HuH-7.5 (cell line): ENCODE results near the gene MPV17L2.
"Not testable (repeated sequence)": the region's sequence is repeated elsewhere in the genome, so short reads cannot be mapped to it uniquely, and the experiment has no call there.

Experiments
- DNase-seq: peaks from one replicate; pipeline ENCODE4 v3.0.0; 2011; ENCODE audit warnings: low spot score

The MPV17L2 gene

GRCh38 chr19:18193388-18194180 lies 566 bp downstream of the MPV17L2 start:
- no peak for DNase-seq

- DNase-seq: no peak
These were observed 1.1 kb downstream of the MPV17L2 start for GRCh38 chr19:18194181-18194530.

DNA sequence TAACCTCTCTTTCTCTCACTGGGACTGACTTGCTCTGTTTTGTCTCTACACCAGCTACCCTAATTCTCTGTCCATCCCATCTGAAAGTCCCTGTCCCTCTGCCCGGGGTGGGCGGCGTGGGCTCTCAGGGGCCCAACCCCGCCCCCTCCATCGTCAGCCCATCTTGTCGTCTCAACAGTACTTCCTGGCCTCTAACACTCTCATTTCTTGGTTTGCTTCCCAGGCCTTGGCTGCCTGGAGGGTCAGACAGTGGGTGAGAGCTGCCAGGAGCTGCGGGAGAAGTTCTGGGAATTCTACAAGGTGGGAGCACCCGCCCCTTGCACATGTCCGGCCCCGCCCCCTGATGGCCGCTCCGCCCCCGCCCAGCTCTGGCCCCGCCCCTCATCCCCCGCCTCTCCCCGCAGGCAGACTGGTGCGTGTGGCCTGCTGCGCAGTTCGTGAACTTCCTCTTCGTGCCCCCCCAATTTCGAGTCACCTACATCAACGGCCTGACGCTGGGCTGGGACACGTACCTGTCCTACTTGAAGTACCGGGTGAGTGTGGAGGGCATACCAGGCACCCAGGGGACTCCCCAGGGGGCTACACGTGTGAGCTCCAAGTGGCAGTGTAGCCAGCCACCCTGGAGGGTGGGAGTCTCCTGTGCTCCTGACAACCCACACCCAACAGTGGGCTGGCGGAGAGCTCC lies 1.7 kb downstream of the MPV17L2 start:
- DNase-seq: no peak

GRCh38 chr19:18196511-18196845 lies 3.5 kb downstream of the MPV17L2 start:
- DNase-seq: no peak

GRCh38 chr19:18197306-18197705 lies 4.3 kb downstream of the MPV17L2 start:
- no peak for DNase-seq

DNA sequence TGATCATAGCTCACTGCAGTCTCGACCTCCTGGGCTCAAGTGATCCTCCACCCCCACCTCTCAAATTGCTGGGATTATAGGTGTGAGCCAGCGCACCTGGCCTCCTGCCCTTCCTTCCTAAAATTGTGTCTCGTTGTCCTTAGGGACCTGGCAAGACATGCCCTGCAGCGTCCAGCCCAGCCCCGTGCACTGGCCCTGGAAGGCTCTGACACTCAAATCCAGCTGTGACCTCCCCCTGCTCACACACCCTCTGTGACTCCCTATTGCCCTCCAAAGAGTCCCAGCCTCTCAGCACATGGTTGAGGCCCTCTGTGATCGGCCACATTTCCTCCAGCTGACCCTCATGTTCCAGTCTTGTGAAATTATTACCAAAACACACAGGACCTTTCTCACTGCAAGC lies 4.9 kb downstream of the MPV17L2 start:
- no peak for DNase-seq

DNA sequence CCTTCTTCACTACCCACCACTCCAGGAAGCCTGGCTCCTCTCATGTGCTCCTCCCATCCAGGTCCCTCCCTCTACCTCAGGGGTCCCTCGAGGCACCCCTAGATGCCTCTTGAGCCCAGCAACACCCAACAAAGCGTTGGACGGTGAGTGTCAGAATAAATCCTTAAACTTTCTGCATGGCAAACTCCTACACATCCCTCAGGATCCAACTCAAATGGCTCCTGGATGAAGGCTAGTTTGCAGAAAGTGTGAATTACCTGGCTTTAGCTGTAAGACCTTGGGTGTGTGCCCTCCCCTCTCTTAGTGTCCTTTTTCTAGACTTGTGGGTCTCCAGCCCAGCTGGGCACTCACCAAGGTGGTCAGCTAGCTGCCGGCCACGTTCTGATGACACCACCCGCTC lies 5.4 kb downstream of the MPV17L2 start:
- no peak for DNase-seq

DNA sequence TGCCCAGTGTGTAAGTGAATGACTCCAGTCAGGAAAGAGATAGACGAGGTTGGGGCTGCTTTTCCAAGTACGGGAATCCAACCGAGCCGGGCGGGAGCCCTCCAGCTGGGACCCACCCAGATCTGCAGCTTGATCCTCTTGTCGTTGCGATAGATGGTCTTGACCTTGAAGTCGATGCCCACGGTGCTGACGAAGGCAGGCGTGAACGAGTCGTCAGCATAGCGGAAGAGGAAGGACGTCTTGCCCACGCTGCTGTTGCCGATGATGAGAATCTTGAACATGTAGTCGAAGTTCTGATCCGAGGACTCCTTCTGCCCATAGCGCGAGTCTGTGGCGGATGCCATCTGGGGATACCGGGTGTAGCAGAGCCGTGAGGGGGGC lies 9.4 kb downstream of the MPV17L2 start:
- no peak for DNase-seq

GRCh38 chr19:18202778-18203407 lies 9.9 kb downstream of the MPV17L2 start:
- DNase-seq: no peak

- no peak for DNase-seq
These were observed 10.4 kb downstream of the MPV17L2 start for GRCh38 chr19:18203408-18203862.

DNA sequence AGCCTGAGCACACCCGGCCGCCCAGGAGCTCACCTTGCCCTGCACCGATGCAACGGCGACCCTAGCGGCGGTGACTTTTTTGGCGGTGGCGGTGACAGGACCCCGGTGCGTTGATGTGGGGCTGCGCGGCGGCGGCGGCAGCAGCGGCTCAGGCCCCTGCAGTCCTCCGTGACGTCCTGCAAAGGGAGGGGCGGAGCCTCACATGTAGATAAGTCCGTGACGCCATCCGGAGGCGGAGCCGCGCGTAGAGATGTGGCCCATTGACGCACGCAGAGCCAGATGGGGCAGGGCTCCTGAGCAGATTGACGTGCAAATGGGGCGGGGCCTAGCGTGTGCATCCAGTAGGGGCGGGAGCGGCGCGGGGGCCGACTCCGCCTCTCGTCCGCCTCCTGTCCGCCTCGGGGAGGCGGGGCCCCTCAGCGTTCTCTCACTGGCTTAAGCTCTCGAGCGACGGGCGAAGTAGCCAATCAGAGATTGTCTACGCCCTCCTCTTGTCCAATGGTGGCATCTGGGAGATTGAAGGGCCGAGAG lies 10.9 kb downstream of the MPV17L2 start, which contains the start of gene RAB3A:
TSS of gene RAB3A (minus strand) at position 180 of the 531 bp plus-strand sequence. CDS start 1,302 bp downstream, outside the sequence.
- peak; percentile 99 for DNase-seq

GRCh38 chr19:18204394-18205199 lies 11.6 kb downstream of the MPV17L2 start:
- peak; percentile 67 for DNase-seq

DNA sequence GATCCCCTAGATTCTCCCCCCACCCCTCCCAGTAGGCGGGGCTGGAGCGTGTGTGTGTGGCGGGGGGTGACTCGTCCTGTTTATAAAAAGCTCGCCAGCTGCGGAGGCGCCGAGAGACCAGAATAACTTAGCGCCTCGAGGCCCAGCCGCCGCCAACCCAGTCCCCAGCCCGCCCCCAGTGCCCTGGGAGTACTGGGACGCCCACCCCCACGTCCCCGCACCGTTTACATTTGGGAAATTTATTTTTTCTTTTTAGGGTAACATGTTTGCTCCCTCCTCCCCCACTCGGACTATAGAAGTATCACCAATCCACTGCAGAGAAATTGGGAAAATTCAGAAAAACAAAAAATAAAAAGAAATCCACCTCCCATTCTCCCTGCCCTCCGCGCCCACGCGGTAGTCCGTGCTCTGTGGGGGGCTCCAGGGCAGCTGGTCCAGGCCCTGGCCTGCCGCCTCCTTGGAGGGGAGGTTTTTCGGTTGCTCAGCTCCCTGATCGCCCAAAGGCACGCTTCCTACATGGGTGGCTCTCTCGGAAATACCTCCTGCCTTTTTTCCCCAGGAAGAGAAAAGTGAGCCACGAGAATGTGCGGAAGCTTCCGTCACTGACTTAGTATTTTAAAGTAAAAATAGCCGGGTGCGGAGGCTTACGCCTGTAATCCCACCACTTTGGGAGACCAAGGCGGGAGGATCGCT lies 12.3 kb downstream of the MPV17L2 start:
- DNase-seq: no peak

DNA sequence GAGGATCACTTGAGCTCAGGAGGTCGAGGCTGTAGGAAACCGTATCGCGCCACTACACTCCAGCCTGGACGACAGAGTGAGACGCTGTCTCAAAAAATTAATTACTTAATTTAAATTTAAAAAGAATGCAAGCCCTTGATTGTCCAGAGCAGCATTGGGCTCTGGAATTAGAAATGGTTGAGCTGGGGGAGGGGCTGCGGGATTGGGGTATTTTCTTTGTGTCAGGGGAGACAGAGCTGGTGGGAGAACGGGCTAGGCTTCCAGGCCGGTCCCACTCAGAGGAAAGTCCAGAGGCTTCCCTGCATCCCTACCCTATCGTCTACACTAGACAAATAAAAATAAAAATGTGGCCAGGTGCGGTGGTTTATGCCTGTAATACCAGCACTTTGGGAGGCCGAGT lies 13.0 kb downstream of the MPV17L2 start:
- DNase-seq: no peak

GRCh38 chr19:18208098-18208951 lies 15.3 kb downstream of the MPV17L2 start:
- no peak for DNase-seq

- DNase-seq: not testable (repeated sequence)
These were observed 16.9 kb downstream of the MPV17L2 start for GRCh38 chr19:18209912-18210311.

DNA sequence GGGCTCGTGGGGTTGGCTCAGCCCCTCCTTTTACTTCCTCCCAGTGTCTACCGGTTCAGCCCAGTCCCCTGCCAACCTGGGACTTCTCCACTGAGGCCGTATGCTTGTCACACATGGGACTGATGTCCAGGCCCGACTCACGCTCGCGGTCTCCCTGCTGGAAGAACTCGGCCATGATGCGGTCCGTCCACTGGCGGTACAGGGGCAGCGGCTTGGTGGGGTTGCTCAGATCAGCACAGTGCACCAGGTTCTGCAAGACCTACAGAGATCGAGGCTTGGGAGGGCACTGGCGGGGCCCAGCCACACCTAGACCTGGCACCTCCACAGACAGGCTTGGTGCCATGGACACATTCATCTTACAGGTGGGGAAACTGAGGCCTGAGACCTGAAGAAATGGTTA lies 18.7 kb downstream of the MPV17L2 start:
- no peak for DNase-seq

GRCh38 chr19:18214779-18215433 lies 21.9 kb downstream of the MPV17L2 start:
- no peak for DNase-seq

- no peak for DNase-seq
These were observed 23.8 kb downstream of the MPV17L2 start for GRCh38 chr19:18216789-18217188.

- no peak for DNase-seq
These were observed 25.1 kb downstream of the MPV17L2 start for GRCh38 chr19:18218159-18218558.
